Prostate gland (tissue), 2 donors: Measurements from ENCODE around the gene EFCC1. TPM values are rescaled to one million over a fixed set of nuclear protein-coding genes. Genes with fewer than 3 reads are reported as not detected.

Source experiments
- DNase-seq: peaks from one replicate; pipeline ENCODE4 v3.0.0-alpha.2; 2019; ENCODE audit warnings: low spot score
- H3K27ac ChIP-seq, 2 donors: fragments of 200-600 bp; sonication (generic); 2 replicates each; pipeline ENCODE4 v1.5.1; 2017 to 2019
- H3K27me3 ChIP-seq: fragments of 200-600 bp; sonication (generic); replicated peaks from 2 replicates; pipeline ENCODE4 v1.5.1; 2019; ENCODE audit not compliant: insufficient read depth
- H3K36me3 ChIP-seq, 2 donors: fragments of 200-600 bp; sonication (generic); 1 replicate in 1 of 2; 2 replicates in 1 of 2; pipeline versions ENCODE4 v1.5.1 to v1.8.1; 2017 to 2019
- H3K4me1 ChIP-seq: fragments of 200-600 bp; sonication (generic); replicated peaks from 2 replicates; pipeline ENCODE4 v1.5.1; 2019
- H3K4me3 ChIP-seq, 2 donors: fragments of 200-600 bp; sonication (generic); 2 replicates each; pipeline ENCODE4 v1.5.1; 2017 to 2019
- H3K9me3 ChIP-seq: fragments of 200-600 bp; sonication (generic); 2 replicates; pipeline ENCODE4 v1.5.1; 2017
- POLR2A ChIP-seq: fragments of 450-650 bp; IDR thresholded peaks from one replicate; pipeline ENCODE4 v1.6.1; 2016; ENCODE audit warnings: antibody characterized with exemption, mild to moderate bottlenecking
- POLR2AphosphoS5 ChIP-seq: sonication (generic); formaldehyde crosslinking; IDR thresholded peaks from one replicate; pipeline ENCODE4 v1.6.1; 2017; ENCODE audit warnings: antibody characterized with exemption
- WGBS: methylation state at CpG from one replicate; pipeline ENCODE4 v1.1.5; 2018; 5-methylcytosine and 5-hydroxymethylcytosine counted together
- intact Hi-C: fragments of 100-400 bp; cut with DNase I; formaldehyde crosslinking; loops from one replicate; pipeline ENCODE4 v1.14.2; 2022
- total RNA-seq, 2 donors: library from RNA; depleted of rRNA; stranded (reverse); fragments of >200 nt; gene quantifications; one replicate each; pipeline ENCODE4 v1.1.0, GENCODE V29; 2016
- TF ChIP-seq, protein P1 (sequence below), 4 experiments: fragments of 200-600 bp in 2 of 4; fragments of 450-650 bp in 2 of 4; sonication (generic) in 2 of 4; IDR thresholded peaks; 1 replicate in 3 of 4; 2 replicates in 1 of 4; pipeline ENCODE4 v1.5.1; 2016 to 2019; ENCODE audit warnings: antibody characterized with exemption in 4 of 4, mild to moderate bottlenecking in 2 of 4, moderate library complexity in 2 of 4

EFCC1 gene
- total RNA-seq, 2 donors from 2014 or later, result 1.8 to 4.0 TPM

DNA sequence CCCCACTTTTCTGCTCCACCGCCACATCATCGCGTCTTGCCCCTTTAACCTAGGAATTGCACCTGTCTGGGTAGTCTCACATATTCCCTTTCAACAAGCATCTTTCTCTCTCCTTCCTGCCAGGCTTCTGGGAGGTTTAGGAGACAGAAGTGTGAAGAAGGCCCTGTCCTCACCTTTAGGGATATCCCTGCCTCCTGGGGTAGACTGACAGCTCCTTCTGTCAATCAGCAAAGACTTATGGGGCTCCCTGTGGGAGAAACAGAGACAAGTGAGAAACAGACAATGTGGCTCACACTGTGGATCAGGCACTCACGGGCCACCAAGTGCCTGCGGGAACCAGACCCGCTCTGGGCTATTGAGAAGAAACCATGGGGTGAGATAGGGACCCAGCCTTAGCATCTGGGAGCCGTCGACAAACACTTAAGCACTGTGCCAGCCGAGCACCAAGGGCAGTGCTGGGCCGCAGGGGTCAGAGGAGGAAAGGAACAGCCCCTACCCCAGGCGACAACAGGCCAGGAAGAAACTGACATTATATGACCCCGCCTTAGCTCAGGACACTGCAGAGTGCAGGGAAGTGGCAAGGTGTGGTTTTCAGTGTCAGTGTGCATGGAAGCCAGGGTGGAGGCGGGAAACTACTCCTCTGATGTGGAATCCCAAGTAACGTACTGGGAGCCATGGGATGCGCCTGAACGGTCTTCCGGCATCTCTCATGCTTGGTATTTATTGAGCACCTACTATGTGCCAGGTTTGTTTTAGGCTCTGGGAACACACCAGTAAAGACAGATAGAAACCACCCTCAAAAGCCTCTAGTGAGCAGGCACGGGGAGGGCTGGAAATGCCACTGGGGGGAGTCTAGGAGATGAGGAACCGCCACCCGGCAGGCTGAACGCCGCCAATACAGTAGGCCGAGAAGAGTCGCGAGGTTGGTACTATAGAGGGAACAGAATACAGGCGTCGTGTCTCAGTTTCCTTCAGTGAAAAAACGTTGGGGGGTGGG, 1.8 kb downstream of the EFCC1 start:
- WGBS, result 47% methylated on average over 28 of the region's 28 CpGs
- no peak for TF ChIP-seq POLR2A
- TF ChIP-seq POLR2AphosphoS5, result no peak
- TF ChIP-seq, protein P1, sequence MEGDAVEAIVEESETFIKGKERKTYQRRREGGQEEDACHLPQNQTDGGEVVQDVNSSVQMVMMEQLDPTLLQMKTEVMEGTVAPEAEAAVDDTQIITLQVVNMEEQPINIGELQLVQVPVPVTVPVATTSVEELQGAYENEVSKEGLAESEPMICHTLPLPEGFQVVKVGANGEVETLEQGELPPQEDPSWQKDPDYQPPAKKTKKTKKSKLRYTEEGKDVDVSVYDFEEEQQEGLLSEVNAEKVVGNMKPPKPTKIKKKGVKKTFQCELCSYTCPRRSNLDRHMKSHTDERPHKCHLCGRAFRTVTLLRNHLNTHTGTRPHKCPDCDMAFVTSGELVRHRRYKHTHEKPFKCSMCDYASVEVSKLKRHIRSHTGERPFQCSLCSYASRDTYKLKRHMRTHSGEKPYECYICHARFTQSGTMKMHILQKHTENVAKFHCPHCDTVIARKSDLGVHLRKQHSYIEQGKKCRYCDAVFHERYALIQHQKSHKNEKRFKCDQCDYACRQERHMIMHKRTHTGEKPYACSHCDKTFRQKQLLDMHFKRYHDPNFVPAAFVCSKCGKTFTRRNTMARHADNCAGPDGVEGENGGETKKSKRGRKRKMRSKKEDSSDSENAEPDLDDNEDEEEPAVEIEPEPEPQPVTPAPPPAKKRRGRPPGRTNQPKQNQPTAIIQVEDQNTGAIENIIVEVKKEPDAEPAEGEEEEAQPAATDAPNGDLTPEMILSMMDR (IDR thresholded peaks at IDR 0.05), result no peak

DNA sequence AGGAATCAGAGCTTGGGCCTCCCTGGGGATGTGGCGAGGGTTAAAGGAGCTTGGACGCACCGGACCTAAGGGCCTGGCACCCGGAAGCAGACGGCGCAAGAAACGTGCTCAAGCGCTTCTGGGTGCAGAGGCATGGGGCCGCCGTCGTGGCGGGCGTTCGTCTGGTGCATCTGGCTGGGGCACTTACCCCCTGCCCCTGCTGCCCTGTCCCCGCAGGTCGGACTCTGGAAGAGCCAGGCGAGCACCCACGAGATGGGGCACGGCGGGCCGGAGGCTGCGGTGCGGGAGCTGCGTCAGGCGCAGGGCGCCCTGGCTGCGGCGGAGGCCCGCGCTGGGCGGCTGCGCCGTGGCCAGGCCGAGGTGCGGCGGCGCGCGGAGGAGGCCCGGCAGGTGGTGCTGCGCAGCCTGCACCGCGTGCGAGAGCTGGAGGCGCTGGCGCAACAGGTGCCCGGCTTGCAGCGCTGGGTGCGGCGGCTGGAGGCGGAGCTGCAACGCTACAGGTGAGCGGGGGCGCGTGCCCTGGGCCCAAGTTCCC, 2.5 kb downstream of the EFCC1 start:
- no peaks in the 10 kb centered on the region for H3K9me3 ChIP-seq
- intact Hi-C loops, result no loop called here
- peaks cover 4% of the 10 kb centered on the region for H3K4me1 ChIP-seq
- H3K36me3 ChIP-seq, result no peaks in the 10 kb centered on the region
- TF ChIP-seq, protein P1 (IDR thresholded peaks at IDR 0.05), result peak in 2 of 4 experiments; percentile 44 to 56
- no peak for TF ChIP-seq POLR2AphosphoS5
- WGBS, result 5% methylated on average over 28 of the region's 55 CpGs
- DNase-seq, result peak; percentile 37
- H3K27ac ChIP-seq, result no peak overlapping the region
- H3K27me3 ChIP-seq, result no peaks in the 10 kb centered on the region
- peak overlapping the region in 1 of 2 donors; percentile 11 for H3K4me3 ChIP-seq

More for the DNA sequence above, 1.8 kb downstream of the EFCC1 start:
- no peak for DNase-seq
- Histone ChIP-seq H3K4me3 (peak overlapping the region in 1 of 2 donors; percentile 11), H3K9me3 (no peaks in the 10 kb centered on the region), H3K4me1 (peaks cover 4% of the 10 kb centered on the region), H3K27me3 (no peaks in the 10 kb centered on the region), H3K36me3 (no peaks in the 10 kb centered on the region), H3K27ac (no peak overlapping the region)
- intact Hi-C loops, result no loop called here

DNA sequence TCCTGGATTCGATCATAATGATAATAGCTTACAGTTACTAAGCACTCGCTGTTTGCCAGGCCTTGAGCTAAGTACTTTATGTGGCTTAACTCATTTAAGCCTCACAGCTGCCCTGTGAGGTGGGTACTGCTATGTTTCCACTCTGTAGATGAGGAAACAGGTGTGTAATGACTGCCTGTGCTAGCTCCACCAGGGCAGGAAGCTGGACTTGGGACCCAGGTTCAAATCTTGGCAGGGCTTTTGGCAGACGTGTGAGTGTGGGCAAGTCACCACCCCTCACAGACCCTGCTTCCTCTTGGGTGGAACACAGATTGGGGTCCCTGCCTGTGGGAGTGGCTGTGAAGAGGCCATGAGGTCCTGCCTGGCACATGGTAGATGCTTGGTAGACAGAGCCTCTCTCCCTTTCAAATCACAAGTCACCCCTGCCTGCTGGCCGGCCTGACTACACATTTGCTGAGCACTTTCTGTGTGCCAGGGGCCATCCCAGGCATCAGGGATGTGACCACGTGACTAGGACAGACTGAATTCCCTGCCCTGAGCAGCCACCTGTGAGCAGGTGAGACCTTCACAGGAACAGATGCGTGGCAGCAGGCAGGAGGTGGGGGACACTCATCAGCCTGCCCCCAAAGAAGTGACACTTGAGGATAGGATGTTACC, 3.7 kb downstream of the EFCC1 start:
- WGBS, result 62% methylated on average over 6 of the region's 6 CpGs
- peak overlapping the region in 1 of 2 donors; percentile 25 for H3K27ac ChIP-seq
- no peak for DNase-seq
- no peaks in the 10 kb centered on the region for H3K36me3 ChIP-seq
- H3K27me3 ChIP-seq, result no peaks in the 10 kb centered on the region
- H3K9me3 ChIP-seq, result no peaks in the 10 kb centered on the region
- intact Hi-C loops, result no loop called here
- peaks cover 4% of the 10 kb centered on the region for H3K4me1 ChIP-seq
- H3K4me3 ChIP-seq, result no peak overlapping the region
- TF ChIP-seq POLR2A, result no peak
- TF ChIP-seq, protein P1 (IDR thresholded peaks at IDR 0.05), result no peak
- TF ChIP-seq POLR2AphosphoS5, result no peak

DNA sequence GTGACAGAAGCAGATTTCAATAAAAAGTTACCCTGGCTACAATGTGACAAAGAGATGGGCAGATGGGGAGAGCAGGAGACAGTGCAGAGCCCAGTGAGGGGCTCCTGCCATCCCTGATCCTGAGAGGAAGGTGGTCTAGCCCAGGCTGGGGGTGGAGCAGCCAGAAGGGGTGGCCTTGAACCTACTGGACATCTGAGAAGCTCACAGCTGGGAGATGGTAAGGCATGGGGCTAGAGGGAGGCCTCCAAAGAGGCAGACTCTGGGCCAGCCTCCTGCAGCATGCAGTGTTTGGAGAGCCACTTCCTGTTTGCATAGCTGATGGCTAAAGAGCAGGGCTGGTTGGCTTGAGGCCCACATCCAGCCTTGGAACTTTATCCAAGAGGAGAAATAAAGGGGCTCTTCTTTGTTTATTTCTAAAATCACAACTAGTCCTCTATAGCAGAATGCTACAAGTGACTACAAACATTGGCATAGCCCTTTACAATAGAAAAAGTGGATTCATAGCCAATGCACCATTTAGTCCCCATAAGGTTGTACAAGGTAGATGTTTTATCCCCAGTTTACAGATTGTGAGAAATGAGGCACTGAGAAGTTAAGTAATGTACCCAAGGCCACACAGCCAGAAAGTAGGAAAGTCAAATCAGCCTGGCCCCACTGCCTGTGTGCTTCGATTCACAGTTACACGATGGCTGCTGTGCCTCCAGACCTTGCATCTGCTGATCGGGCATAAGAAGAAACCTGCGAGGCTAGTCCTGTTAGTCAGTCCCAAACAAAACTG, 4.6 kb downstream of the EFCC1 start:
- peak overlapping the region in 1 of 2 donors; percentile 25 for H3K27ac ChIP-seq
- peak; percentile 21 for TF ChIP-seq POLR2AphosphoS5
- TF ChIP-seq, protein P1 (IDR thresholded peaks at IDR 0.05), result no peak
- no peak for TF ChIP-seq POLR2A
- WGBS, result 74% methylated on average over 4 of the region's 4 CpGs
- no peaks in the 10 kb centered on the region for H3K9me3 ChIP-seq
- H3K4me1 ChIP-seq, result peaks cover 4% of the 10 kb centered on the region
- intact Hi-C loops, result no loop called here
- DNase-seq, result no peak
- no peaks in the 10 kb centered on the region for H3K36me3 ChIP-seq
- no peak overlapping the region for H3K4me3 ChIP-seq
- no peaks in the 10 kb centered on the region for H3K27me3 ChIP-seq
